Measurements from ENCODE around the gene WFS1.

Gene WFS1

DNA sequence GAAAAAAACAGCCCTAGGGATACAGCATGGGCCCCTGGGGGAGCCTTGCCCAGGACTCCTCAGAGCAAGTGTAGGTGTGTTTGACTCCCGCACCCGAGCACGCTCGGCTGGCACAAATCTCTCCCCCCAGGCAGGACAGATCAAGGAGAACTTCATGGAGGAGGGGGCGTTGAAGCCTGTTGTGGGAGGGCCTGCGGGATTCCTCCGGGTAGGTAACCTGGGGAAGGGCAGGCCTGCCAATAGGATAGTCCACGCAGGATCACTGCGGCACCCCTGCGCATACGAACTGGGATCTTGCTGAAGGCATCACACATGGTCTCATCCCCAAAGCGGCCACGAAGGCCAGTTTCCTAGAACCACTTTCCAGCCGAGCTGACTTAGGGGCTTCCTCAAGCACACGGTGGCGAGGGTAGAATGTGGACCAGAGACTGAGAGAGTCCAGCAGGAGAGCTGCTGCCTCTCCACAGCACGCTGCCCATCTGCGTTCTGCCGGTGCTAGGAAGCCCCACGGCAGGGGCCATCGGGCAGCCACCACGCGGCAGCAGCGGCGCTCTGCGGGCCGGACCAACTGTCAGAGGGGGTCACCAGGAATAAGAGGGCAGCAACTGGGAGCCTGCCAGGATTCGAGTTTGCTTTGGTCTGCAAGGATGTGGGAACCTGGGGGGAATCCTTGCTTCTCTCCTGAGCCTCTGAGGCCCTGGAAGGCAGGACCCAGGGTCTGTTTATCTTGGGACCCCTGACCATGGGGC lies 56.8 kb downstream of the WFS1 start:
- no peak for DNase-seq

- DNase-seq = peak; percentile 92
These were observed 57.7 kb downstream of the WFS1 start for GRCh38 chr4:6327220-6327917.

DNA sequence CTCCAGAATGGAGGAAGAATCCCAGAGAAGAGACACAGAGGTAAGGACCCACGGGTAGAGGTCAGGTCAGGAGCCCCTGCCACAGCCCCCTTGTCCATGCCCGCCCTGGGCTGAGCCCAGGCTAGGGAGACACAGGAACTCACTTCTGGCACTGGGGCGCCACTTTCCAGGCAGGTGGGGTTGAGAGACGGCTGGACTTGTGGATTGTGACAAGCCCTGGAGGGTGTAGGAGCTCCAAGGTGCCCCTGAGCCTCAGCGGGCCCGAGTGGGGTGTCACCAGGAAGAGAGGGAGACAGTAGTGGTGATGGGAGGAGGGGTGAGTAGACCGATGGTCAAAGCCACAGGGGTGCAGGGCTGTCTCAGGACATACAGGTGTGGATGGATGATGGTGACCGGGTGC lies 58.9 kb downstream of the WFS1 start:
- DNase-seq = no peak

DNA sequence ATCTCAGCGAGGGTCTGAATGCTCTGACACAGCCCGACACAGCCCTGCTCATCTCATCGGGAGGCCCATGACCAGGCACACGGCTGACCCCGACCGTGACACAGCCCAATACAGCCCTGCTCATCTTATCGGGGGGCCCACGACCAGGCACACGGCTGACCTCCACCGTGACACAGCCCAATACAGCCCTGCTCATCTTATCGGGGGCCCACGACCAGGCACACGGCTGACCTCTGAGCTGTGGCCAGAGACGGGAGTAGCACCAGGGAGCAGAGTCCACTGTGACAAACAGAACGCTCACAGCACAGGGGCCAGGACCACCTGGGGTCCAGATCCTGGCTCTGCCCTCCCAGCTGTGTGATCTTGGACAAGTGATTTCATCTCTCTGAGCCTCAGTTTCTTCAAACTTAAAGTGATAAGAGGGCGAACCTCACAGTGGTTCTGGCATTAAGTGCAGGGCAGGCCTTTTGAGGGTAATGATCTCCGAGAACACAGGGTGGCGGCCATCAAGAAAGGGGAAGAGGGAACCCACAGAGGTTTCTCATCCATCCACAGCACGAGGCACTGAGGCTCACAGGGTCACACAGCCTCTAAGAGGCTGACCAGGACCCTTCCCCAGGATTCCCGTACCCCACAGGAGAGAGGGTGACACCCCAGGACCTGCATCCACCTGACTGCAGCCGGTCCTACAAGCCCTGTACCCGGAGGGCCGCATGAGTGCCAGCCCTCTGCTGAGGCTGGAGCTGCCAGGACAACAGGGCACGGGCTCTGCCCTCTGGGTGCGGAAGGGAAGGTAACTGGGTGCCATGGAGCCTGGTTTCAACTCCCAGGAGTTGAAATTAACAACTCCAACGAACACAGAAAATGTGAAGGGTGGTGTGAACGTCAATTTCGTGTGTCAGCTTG lies 60.1 kb downstream of the WFS1 start:
- no peak for DNase-seq

- no peak for DNase-seq
These were observed 60.7 kb downstream of the WFS1 start for GRCh38 chr4:6330384-6330767.

DNA sequence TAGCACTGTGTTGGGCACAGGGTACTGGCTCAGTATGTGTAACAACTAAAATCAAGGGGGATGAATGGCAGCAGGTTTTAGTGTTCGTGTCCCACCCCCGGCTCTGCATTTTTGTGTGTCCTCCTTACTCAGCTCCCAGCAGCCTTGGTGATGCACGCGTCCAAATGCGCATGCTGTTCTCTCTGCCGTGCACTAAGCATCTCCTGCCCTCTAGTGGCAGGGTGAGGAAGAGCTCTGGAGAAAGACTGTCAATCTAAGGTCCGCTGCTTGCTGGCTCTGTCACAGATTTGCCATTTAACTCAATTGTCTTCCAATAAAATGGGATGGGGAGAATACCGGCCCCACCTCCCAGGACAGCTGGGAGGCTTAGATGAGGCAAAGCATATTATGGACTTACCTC lies 61.4 kb downstream of the WFS1 start:
- no peak for DNase-seq

DNA sequence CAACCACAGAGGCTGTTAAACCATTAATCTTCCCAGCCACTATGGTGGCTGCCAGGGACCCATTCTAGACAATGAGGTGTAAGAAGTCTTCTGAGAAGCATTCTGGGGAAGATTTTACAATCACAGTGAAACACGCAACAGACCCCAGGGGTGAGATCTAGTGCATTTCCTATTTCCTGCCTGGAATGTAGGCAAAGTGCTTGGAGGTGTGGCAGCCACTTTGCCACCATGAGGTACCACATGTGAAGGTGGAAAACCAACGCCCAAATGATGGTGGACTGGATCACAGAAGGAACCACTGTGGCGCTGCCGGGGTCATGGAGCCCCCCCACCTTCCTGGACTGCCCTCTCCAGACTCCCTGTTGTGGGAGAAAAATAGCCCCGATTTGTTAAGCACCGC lies 61.8 kb downstream of the WFS1 start:
- no peak for DNase-seq

DNA sequence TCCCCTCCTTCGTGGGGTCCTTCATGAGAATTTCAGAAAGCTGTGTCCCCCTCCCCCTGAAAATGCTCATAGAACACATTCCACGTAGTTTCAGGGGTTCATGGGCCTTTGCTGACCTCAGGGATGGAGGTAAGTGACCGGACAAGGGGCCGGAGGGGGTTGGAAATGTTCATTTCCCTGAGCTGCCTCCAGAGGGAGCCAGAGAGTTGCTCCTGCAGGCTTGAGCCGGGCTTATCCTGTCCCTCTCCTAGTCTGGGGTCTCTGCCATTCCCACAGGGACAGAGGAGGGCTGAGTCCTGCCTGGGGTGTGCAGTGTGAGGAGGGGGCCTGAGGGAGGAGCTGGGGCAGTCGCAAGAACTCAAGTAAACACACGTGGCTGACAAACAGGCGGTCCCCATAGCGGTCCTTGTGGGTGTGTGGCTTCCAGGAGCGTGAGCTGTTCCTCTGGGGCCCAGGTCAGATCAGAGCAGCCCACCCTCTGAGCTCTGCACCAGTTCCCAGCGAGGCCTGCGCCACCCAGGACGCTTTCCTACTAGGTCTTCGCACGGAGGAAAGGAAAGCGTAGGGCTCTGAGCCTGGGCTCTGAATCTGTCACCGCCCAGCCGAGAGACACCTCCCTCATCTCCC lies 62.5 kb downstream of the WFS1 start:
- DNase-seq = peak; percentile 73

DNA sequence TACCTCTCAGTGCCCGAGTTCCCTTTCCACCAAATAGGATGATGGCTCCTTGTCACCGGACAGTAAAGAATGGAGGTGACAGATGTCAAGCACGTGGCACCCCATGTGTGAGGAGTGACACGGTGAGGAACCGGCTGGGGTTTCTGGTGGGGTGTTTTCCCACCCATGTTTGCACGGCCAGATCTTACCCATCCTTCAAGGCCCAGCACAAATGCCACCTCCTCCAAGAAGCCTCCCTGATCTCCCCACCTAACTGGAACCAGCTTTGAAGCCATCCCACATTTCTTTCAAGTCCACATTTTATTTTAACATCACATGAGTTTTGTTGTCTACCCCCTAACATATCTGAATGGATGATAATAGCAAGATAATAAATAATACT lies 63.0 kb downstream of the WFS1 start:
- DNase-seq = no peak

GRCh38 chr4:6333301-6334202 lies 63.9 kb downstream of the WFS1 start:
- DNase-seq = no peak

DNA sequence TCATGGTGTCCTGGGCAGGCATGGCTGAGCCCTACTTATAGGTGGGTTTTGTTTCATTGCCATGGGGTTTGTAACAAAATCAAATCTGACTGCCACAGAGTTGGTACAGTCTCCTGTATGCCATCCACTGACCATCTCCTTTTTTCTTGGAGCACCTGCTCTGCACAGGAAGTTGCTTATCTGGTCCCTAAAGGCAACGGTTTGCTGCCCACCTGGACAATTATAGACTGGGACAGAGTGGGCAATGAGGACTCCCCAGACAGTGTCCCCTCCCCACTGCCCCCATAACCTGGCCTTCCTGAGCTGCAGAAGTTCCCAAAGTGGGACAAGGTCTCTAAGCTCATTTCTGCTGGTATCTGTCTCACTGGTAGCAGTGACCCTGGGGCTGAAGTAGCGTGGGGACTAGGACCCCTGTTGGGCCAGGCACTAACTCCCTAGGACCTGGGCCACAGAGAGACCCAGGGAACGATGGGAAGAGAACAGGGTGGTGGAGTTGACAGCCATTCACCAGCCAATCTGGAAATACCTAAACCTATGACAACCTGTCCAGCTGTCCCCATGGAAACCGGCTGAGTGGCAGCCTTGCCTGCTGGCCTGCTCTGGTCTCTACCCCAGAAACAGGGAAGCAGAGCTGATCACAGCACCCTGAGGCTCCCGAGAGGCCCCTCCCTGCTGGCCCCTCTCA lies 64.7 kb downstream of the WFS1 start:
- no peak for DNase-seq

GRCh38 chr4:6335040-6335590 lies 65.5 kb downstream of the WFS1 start:
- DNase-seq = no peak

DNA sequence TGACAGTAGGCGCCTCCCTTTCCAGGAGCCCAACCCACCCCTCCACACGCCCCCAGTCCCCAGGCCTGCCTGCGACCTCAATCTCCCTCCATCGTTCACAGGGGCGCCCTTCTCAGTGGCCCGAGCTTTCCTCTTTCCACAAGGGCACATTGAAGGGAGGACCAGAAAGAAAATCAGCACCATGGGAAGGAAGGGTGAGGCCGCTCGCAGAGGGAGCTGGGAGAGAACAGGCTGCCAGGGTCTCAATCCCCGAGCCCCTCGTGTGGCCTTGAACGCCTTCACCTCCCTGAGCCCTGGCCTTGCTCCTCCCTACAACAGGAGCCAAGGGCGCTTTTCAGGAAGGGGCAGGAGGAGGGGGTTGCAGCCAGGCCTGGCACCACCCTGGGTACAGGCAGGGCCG lies 66.5 kb downstream of the WFS1 start:
- no peak for DNase-seq

DNA sequence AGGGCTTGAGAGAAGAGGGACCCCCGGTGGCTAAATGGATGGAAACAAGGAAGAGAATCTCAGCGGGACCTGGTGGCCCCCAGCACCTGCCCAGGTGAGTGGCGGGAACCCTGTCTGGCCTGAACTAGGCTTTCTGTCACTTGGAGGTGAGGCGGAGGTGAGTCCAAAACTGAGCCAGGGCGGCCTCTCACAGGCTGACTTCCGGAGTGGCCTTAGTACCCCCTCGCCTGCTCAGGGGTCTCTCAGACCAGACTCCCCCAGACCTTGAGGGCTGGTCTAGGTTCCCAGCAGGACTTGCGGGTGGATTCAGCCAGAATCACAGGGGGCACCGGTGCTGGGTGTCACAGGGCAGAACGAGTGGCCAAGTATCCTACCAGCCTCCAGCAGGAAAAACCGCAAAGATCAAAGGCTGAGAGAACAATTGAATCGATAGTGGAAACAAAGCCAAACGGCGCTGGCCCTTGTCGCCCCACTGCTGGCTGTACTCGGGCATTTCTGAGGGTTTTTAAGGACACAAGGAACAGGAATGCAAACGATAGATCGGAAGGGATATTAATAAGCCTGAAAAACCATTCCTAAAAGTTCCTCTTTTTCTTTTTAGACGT lies 67.8 kb downstream of the WFS1 start:
- DNase-seq = peak; percentile 60

DNA sequence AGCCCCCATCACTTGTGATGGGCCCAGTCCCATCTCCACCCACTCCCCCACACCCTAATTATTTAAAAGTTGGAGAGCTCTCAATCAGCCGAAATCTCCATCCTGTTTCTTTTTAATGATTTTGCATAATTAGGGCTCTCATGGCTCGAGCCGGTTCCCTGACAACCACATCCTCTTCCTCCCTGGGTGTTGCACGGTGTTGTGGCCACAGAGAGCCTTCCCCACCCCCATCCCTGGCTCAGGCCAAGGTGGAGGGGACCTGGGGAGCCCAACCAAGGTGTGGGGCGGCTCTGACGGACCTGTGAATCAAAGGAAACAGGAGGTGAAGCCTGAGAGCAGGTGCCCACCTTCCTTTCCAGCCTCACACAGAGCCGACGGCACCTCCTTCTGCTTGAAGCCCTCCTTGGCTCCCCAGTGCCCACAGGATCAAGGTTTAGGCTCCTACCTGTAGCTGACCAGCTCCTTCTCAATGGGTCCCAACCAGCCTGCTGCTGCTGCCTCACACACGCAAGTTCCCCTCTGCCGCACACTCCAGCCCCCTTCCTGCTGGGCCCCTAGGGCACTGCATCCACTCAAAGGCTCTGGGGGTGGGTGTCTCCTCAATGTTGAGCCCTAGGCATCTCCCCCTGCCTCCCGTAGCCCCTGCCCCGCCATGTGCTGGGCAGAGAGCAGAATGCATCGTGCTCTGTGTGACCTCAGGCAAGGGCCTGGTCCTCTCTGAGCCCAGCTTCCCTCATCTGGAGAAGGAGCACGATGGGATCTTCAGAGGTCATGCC lies 68.7 kb downstream of the WFS1 start:
- DNase-seq = no peak

GRCh38 chr4:6338951-6339817 lies 69.5 kb downstream of the WFS1 start:
- DNase-seq = no peak

- no peak for DNase-seq
These were observed 70.3 kb downstream of the WFS1 start for GRCh38 chr4:6339818-6340445.

DNA sequence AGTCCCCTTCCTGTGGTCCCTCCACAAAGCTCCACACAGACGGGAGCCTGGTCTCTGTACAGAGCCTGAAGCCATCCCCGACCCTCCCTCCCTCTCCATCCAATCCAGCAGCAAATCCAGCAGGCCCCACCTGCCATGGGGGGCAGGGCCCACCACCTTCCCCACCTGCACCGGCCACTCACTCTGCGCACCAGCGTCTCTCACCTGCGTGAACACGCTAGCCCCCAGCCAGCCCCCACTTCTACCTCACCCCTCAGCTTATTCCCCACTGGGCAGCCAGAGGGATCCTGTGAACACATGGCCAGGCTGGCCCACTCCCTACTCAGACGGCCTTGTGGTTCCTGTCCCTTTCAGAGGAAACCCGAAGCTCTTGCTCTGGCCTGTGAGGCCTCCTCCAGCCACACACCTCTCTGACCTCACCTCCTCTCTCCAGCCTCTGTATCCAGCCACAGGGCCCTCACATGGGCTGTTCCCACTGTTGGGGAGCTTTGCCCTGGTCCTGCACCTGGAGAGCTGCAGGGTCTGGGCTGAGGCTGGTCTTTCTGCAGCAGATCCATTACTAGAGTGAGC lies 70.9 kb downstream of the WFS1 start:
- DNase-seq = no peak
